Omental fat pad (tissue), 4 donors: ENCODE results near the gene NCAPG2. TPM values are rescaled to one million over a fixed set of nuclear protein-coding genes. Genes with fewer than 3 reads are reported as not detected.

ENCODE experiments used
- ATAC-seq: fragments of 150-250 bp; one replicate; pipeline ENCODE4 v1.9.1; 2016; ENCODE audit warnings: mild to moderate bottlenecking, moderate library complexity; ENCODE audit not compliant: low FRiP score
- DNase-seq: peaks from one replicate; pipeline ENCODE4 v3.0.0-alpha.2; 2019; ENCODE audit warnings: low spot score
- total RNA-seq, 4 donors: library from RNA; depleted of rRNA; stranded (reverse); fragments of >200 nt; gene quantifications; one replicate each; pipeline ENCODE4 v1.1.0, GENCODE V29; 2016
- TF ChIP-seq, protein P1 (sequence below), 3 donors: fragments of 450-650 bp; IDR thresholded peaks; one replicate each; pipeline ENCODE4 v1.5.1; 2016 to 2017; ENCODE audit warnings: antibody characterized with exemption in 3 of 3, mild to moderate bottlenecking in 3 of 3, moderate library complexity in 2 of 3

The NCAPG2 gene
- total RNA-seq, 4 donors from 2014 or later: 5.0 to 9.4 (median 8.7) TPM

GRCh38 chr7:158602905-158603772, 101.5 kb downstream of the NCAPG2 start:
- DNase-seq (no peak), ATAC-seq (no peak)
- TF ChIP-seq, protein P1, sequence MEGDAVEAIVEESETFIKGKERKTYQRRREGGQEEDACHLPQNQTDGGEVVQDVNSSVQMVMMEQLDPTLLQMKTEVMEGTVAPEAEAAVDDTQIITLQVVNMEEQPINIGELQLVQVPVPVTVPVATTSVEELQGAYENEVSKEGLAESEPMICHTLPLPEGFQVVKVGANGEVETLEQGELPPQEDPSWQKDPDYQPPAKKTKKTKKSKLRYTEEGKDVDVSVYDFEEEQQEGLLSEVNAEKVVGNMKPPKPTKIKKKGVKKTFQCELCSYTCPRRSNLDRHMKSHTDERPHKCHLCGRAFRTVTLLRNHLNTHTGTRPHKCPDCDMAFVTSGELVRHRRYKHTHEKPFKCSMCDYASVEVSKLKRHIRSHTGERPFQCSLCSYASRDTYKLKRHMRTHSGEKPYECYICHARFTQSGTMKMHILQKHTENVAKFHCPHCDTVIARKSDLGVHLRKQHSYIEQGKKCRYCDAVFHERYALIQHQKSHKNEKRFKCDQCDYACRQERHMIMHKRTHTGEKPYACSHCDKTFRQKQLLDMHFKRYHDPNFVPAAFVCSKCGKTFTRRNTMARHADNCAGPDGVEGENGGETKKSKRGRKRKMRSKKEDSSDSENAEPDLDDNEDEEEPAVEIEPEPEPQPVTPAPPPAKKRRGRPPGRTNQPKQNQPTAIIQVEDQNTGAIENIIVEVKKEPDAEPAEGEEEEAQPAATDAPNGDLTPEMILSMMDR (IDR thresholded peaks at IDR 0.05): no peak

DNA sequence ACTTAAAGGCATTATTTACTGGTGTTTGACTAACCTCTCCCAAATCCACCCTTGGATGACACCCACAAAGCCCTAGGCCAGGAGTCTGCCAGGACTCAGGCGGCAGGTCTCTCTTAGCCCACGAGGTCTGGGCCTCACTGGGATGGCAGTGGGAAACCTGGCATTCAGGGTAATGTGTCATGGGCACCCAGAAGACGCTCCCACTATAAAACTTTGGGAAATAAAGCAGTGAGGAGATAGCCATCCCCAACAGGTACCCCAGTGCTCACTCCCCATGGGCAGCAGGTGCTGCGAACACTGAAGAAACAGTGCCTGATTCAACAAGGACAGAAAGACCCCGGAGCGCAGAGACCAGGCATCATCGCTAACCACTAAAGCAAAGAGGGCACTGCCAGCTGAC, 102.6 kb downstream of the NCAPG2 start:
- no peak for DNase-seq
- no peak for ATAC-seq
- TF ChIP-seq, protein P1 (IDR thresholded peaks at IDR 0.05): no peak

GRCh38 chr7:158601090-158601489, 103.5 kb downstream of the NCAPG2 start:
- ATAC-seq (no peak), DNase-seq (no peak)
- TF ChIP-seq, protein P1 (IDR thresholded peaks at IDR 0.05): no peak

GRCh38 chr7:158596745-158597144, 107.9 kb downstream of the NCAPG2 start:
- TF ChIP-seq, protein P1 (IDR thresholded peaks at IDR 0.05): no peak
- DNase-seq (no peak), ATAC-seq (no peak)

GRCh38 chr7:158596309-158596708, 108.3 kb downstream of the NCAPG2 start:
- no peak for ATAC-seq
- TF ChIP-seq, protein P1 (IDR thresholded peaks at IDR 0.05): no peak

GRCh38 chr7:158595068-158595467, 109.5 kb downstream of the NCAPG2 start:
- TF ChIP-seq, protein P1 (IDR thresholded peaks at IDR 0.05): no peak
- DNase-seq (no peak), ATAC-seq (peak; percentile 90)

More at GRCh38 chr7:158596309-158596708, 108.3 kb downstream of the NCAPG2 start:
- DNase-seq: no peak

DNA sequence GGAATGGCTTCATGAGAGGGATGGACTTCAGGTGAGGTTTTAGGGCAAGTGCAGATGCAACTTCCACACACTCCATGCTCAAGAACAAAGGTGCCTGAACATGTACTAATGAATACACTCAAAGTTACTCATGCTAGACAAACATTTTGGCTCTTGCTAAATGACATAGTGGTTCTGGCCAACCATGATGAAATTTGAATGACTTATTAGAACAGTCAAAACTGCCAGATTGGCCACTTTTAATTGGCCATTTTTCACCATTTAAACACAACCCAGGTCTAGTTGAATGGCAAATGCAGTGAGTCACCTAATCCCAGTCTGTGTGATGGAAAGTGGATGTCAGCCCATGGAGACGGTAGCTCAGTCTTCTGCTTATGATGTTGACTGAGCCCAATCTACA, 112.1 kb downstream of the NCAPG2 start:
- ATAC-seq: no peak
- DNase-seq: no peak
- TF ChIP-seq, protein P1 (IDR thresholded peaks at IDR 0.05): no peak
